Uterus (tissue), 4 donors: Measurements from ENCODE around the gene TSHZ2. TPM values are rescaled to one million over a fixed set of nuclear protein-coding genes. Genes with fewer than 3 reads are reported as not detected.

Experiments used
- DNase-seq, 2 donors: peaks; one replicate each; pipeline ENCODE4 v3.0.0-alpha.2; 2019 to 2020
- H3K27ac ChIP-seq, 2 donors: fragments of 200-600 bp; sonication (generic); 1 replicate in 1 of 2; 2 replicates in 1 of 2; pipeline ENCODE4 v1.5.1; 2016 to 2018
- H3K27me3 ChIP-seq, 2 donors: fragments of 200-600 bp; sonication (generic); one replicate each; pipeline ENCODE4 v1.5.1; 2018 to 2019; ENCODE audit warnings: control low read depth in 1 of 2
- H3K36me3 ChIP-seq, 2 donors: fragments of 200-600 bp; sonication (generic); one replicate each; pipeline ENCODE4 v1.5.1; 2019; ENCODE audit warnings: control low read depth in 1 of 2
- H3K4me1 ChIP-seq, 2 donors: fragments of 200-600 bp; sonication (generic); one replicate each; pipeline ENCODE4 v1.5.1; 2018 to 2019; ENCODE audit warnings: control low read depth in 1 of 2
- H3K4me3 ChIP-seq, 2 donors: fragments of 200-600 bp; sonication (generic); 1 replicate in 1 of 2; 2 replicates in 1 of 2; pipeline ENCODE4 v1.5.1; 2018 to 2019; ENCODE audit warnings: mild to moderate bottlenecking in 1 of 2
- H3K9me3 ChIP-seq, 2 donors: fragments of 200-600 bp; sonication (generic); one replicate each; pipeline ENCODE4 v1.5.1; 2019; ENCODE audit warnings: control low read depth in 1 of 2
- CTCF ChIP-seq, 4 experiments: fragments of 200-600 bp in 2 of 4; fragments of 450-650 bp in 2 of 4; sonication (generic) in 2 of 4; IDR thresholded peaks; one replicate each; pipeline ENCODE4 v1.5.1; 2016 to 2019; ENCODE audit warnings: antibody characterized with exemption in 4 of 4, mild to moderate bottlenecking in 2 of 4, moderate library complexity in 1 of 4
- POLR2A ChIP-seq, 2 donors: fragments of 450-650 bp; IDR thresholded peaks; one replicate each; pipeline ENCODE4 v1.6.1; 2016; ENCODE audit warnings: antibody characterized with exemption in 2 of 2, mild to moderate bottlenecking in 1 of 2, moderate library complexity in 1 of 2
- intact Hi-C: fragments of 100-400 bp; cut with DNase I; formaldehyde crosslinking; loops from one replicate; pipeline ENCODE4 v1.15.1; 2023; ENCODE audit warnings: low total_unique reads
- total RNA-seq, 4 donors: library from RNA; depleted of rRNA in 3 of 4; stranded (reverse); fragments of >200 nt in 3 of 4; gene quantifications; one replicate each; pipeline versions ENCODE4 v1.1.0 to v1.2.4, GENCODE V29; 2014 to 2023
- donor health status: DM: yes; HTN: yes; CAD: no.

Gene TSHZ2
- total RNA-seq, 4 donors from 2014 or later = 22.0 to 50.1 (median 33.1) TPM

GRCh38 chr20:53389516-53390300 is 417.6 kb downstream of the TSHZ2 start:
- H3K4me1 ChIP-seq = no peaks in the 10 kb centered on the region
- H3K9me3 ChIP-seq = no peaks in the 10 kb centered on the region
- no peaks in the 10 kb centered on the region for H3K36me3 ChIP-seq
- no peaks in the 10 kb centered on the region for H3K27me3 ChIP-seq
- no peak overlapping the region for H3K4me3 ChIP-seq
- H3K27ac ChIP-seq = no peak overlapping the region
- DNase-seq = no peak
- no peak for TF ChIP-seq CTCF (IDR thresholded peaks at IDR 0.05)
- no peak for TF ChIP-seq POLR2A (IDR thresholded peaks at IDR 0.05)
- intact Hi-C loops = no loop called here

- no peak overlapping the region for H3K4me3 ChIP-seq
- no peaks in the 10 kb centered on the region for H3K4me1 ChIP-seq
- H3K27ac ChIP-seq = no peak overlapping the region
- H3K9me3 ChIP-seq = no peaks in the 10 kb centered on the region
- TF ChIP-seq POLR2A (IDR thresholded peaks at IDR 0.05) (no peak), CTCF (IDR thresholded peaks at IDR 0.05) (no peak)
- DNase-seq = no peak
- intact Hi-C loops = no loop called here
- no peaks in the 10 kb centered on the region for H3K27me3 ChIP-seq
- no peaks in the 10 kb centered on the region for H3K36me3 ChIP-seq
Measured at GRCh38 chr20:53390770-53391169, 418.6 kb downstream of the TSHZ2 start.

- TF ChIP-seq POLR2A (IDR thresholded peaks at IDR 0.05) (no peak), CTCF (IDR thresholded peaks at IDR 0.05) (no peak)
- no peaks in the 10 kb centered on the region for H3K36me3 ChIP-seq
- no peaks in the 10 kb centered on the region for H3K4me1 ChIP-seq
- DNase-seq = no peak
- H3K27ac ChIP-seq = no peak overlapping the region
- no peaks in the 10 kb centered on the region for H3K27me3 ChIP-seq
- no peaks in the 10 kb centered on the region for H3K9me3 ChIP-seq
- intact Hi-C loops = no loop called here
- no peak overlapping the region for H3K4me3 ChIP-seq
Measured at GRCh38 chr20:53394433-53394832, 422.3 kb downstream of the TSHZ2 start.

GRCh38 chr20:53395188-53395923 is 423.2 kb downstream of the TSHZ2 start:
- Histone ChIP-seq H3K4me3 (no peak overlapping the region), H3K4me1 (no peaks in the 10 kb centered on the region), H3K9me3 (no peaks in the 10 kb centered on the region), H3K36me3 (no peaks in the 10 kb centered on the region), H3K27me3 (no peaks in the 10 kb centered on the region), H3K27ac (no peak overlapping the region)
- DNase-seq = no peak
- intact Hi-C loops = no loop called here
- no peak for TF ChIP-seq POLR2A (IDR thresholded peaks at IDR 0.05)
- no peak for TF ChIP-seq CTCF (IDR thresholded peaks at IDR 0.05)

GRCh38 chr20:53399083-53399482 is 426.9 kb downstream of the TSHZ2 start:
- Histone ChIP-seq H3K4me1 (no peaks in the 10 kb centered on the region), H3K9me3 (no peaks in the 10 kb centered on the region), H3K4me3 (no peak overlapping the region), H3K27ac (no peak overlapping the region), H3K27me3 (no peaks in the 10 kb centered on the region), H3K36me3 (no peaks in the 10 kb centered on the region)
- intact Hi-C loops = no loop called here
- DNase-seq = no peak
- TF ChIP-seq POLR2A (IDR thresholded peaks at IDR 0.05) (no peak), CTCF (IDR thresholded peaks at IDR 0.05) (no peak)
